ENCODE measurements around the gene NAA80. TPM values are rescaled to one million over a fixed set of nuclear protein-coding genes. Genes with fewer than 3 reads are reported as not detected.
A peak's percentile ranks its signal among the peaks of the same experiment; 100 is the strongest.

NAA80 gene
- total RNA-seq, 1 experiment from 2014 or later = 25.2 TPM

- Histone ChIP-seq H3K27me3 (ENCODE audit: insufficient read depth, low read depth) (no peaks in the 10 kb centered on the region), H3K79me2 (ENCODE audit: low read depth) (peaks cover 42% of the 10 kb centered on the region), H3K9me2 (ENCODE audit: insufficient read depth) (no peaks in the 10 kb centered on the region), H3K9me3 (ENCODE audit: insufficient read depth, low read depth) (no peaks in the 10 kb centered on the region), H3K4me1 (replicated peaks; ENCODE audit: insufficient read depth) (peaks cover 25% of the 10 kb centered on the region), H3K4me2 (peak overlapping the region; percentile 73), H3K27ac (peak overlapping the region; percentile 64), H4K20me1 (ENCODE audit: insufficient read depth) (no peaks in the 10 kb centered on the region), H3K4me3 (peak overlapping the region; percentile 83), H3K36me3 (ENCODE audit: low read depth) (no peaks in the 10 kb centered on the region), H3F3A (ENCODE audit: insufficient read depth, low read depth) (peaks cover 37% of the 10 kb centered on the region; the same call in 1 of the 2 replicates), H2AFZ (peak overlapping the region; percentile 80)
- BruUV-seq (replicated peaks) = no TSS peak
- TF ChIP-seq EZH2 (IDR thresholded peaks at IDR 0.05; ENCODE audit: low read depth) (no peak), CTCF (conservative IDR thresholded peaks at IDR 0.05) (no peak)
- peak; percentile 92 to 99 for DNase-seq
- ChIA-PET CTCF (interaction anchor here (0.5 to 1.3 kb wide), 6 partner anchors 10 to 109 kb away, joined by 3 to 7 read pairs (median 4); partner anchors contain the start of genes CYB561D2 and NPRL2), POLR2A (ENCODE audit: unreplicated experiment) (interaction anchor here (0.6 to 1.5 kb wide), 14 partner anchors 13 to 997 kb away, joined by 3 to 8 read pairs (median 5); partner anchors contain the start of genes CYB561D2, GNAI2, HEMK1 and HYAL3)
- intact Hi-C loops (cut with micrococcal nuclease; ENCODE audit: unreplicated experiment) = loop anchor here (5.0 kb wide), 2 partner anchors 70 to 110 kb away; partner anchors contain the start of gene SEMA3B
These were observed 38.1 kb upstream of the NAA80 start for GRCh38 chr3:50337175-50337861.

- intact Hi-C loops (cut with micrococcal nuclease; ENCODE audit: unreplicated experiment) = loop anchor here (5.0 kb wide), 2 partner anchors 69 to 109 kb away; partner anchors contain the start of gene SEMA3B
- peak overlapping the region; percentile 64 for H3K27ac ChIP-seq
- CTCF ChIA-PET = interaction anchor here (0.5 to 1.3 kb wide), 6 partner anchors 10 to 96 kb away, joined by 3 to 7 read pairs (median 6); partner anchors contain the start of genes CYB561D2 and NPRL2
- peaks cover 37% of the 10 kb centered on the region; the same call in 1 of the 2 replicates for H3F3A ChIP-seq (ENCODE audit: insufficient read depth, low read depth)
- H3K4me3 ChIP-seq = peak overlapping the region; percentile 83
- no peaks in the 10 kb centered on the region for H4K20me1 ChIP-seq (ENCODE audit: insufficient read depth)
- H2AFZ ChIP-seq = peak overlapping the region; percentile 80
- TF ChIP-seq EZH2 (IDR thresholded peaks at IDR 0.05; ENCODE audit: low read depth) (no peak), CTCF (conservative IDR thresholded peaks at IDR 0.05) (no peak)
- POLR2A ChIA-PET (ENCODE audit: unreplicated experiment) = interaction anchor here (0.5 to 1.5 kb wide), 11 partner anchors 14 to 470 kb away, joined by 3 to 8 read pairs (median 6); partner anchors contain the start of genes CYB561D2, GNAI2, HEMK1 and HYAL3
- H3K4me2 ChIP-seq = peak overlapping the region; percentile 73
- H3K9me3 ChIP-seq (ENCODE audit: insufficient read depth, low read depth) = no peaks in the 10 kb centered on the region
- BruUV-seq (replicated peaks) = TSS peak; percentile 71
- peaks cover 25% of the 10 kb centered on the region for H3K4me1 ChIP-seq (replicated peaks; ENCODE audit: insufficient read depth)
- no peaks in the 10 kb centered on the region for H3K9me2 ChIP-seq (ENCODE audit: insufficient read depth)
- H3K79me2 ChIP-seq (ENCODE audit: low read depth) = peaks cover 42% of the 10 kb centered on the region
- no peaks in the 10 kb centered on the region for H3K36me3 ChIP-seq (ENCODE audit: low read depth)
- no peak for DNase-seq
- H3K27me3 ChIP-seq (ENCODE audit: insufficient read depth, low read depth) = no peaks in the 10 kb centered on the region
These were observed 37.4 kb upstream of the NAA80 start for GRCh38 chr3:50336452-50337174.

GRCh38 chr3:50334339-50335075, 35.3 kb upstream of the NAA80 start:
- POLR2A ChIA-PET (ENCODE audit: unreplicated experiment) = no interaction called here

More at GRCh38 chr3:50334339-50335075, 35.3 kb upstream of the NAA80 start:
- no peaks in the 10 kb centered on the region for H3K27me3 ChIP-seq (ENCODE audit: insufficient read depth, low read depth)
- CTCF ChIA-PET = no interaction called here
- no TSS peak for BruUV-seq (replicated peaks)
- no peaks in the 10 kb centered on the region for H4K20me1 ChIP-seq (ENCODE audit: insufficient read depth)
- peaks cover 42% of the 10 kb centered on the region for H3K79me2 ChIP-seq (ENCODE audit: low read depth)
- H3K4me2 ChIP-seq = peak overlapping the region; percentile 73
- H3K4me1 ChIP-seq (replicated peaks; ENCODE audit: insufficient read depth) = peaks cover 25% of the 10 kb centered on the region
- peaks cover 41% of the 10 kb centered on the region; the same call in 1 of the 2 replicates for H3F3A ChIP-seq (ENCODE audit: insufficient read depth, low read depth)
- no peaks in the 10 kb centered on the region for H3K9me2 ChIP-seq (ENCODE audit: insufficient read depth)
- no peaks in the 10 kb centered on the region for H3K36me3 ChIP-seq (ENCODE audit: low read depth)
- no peak overlapping the region for H2AFZ ChIP-seq
- no peaks in the 10 kb centered on the region for H3K9me3 ChIP-seq (ENCODE audit: insufficient read depth, low read depth)
- DNase-seq = no peak
- TF ChIP-seq CTCF (conservative IDR thresholded peaks at IDR 0.05) = no peak
- TF ChIP-seq EZH2 (IDR thresholded peaks at IDR 0.05; ENCODE audit: low read depth) = no peak
- intact Hi-C loops (cut with micrococcal nuclease; ENCODE audit: unreplicated experiment) = loop anchor here (1.0 to 5.0 kb wide), 3 partner anchors 34 to 107 kb away; partner anchors contain the start of gene SEMA3B
- no peak overlapping the region; the same call in 1 of the 2 replicates for H3K27ac ChIP-seq
- H3K4me3 ChIP-seq = no peak overlapping the region

Data from PC-9 (cell line).